DOHH2 (cell line): ENCODE data around the gene CCR4.
"Not testable (repeated sequence)": the region's sequence is repeated elsewhere in the genome, so short reads cannot be mapped to it uniquely, and the experiment has no call there.

Source experiments
- CTCF ChIP-seq: fragments of 200-600 bp; sonication (generic); IDR thresholded peaks from one replicate; pipeline ENCODE4 v1.5.1; 2014; ENCODE audit warnings: antibody characterized with exemption, mild to moderate bottlenecking, low read depth, low read length; ENCODE audit not compliant: poor library complexity, severe bottlenecking
- EZH2phosphoT487 ChIP-seq: fragments of 200-600 bp; sonication (generic); IDR thresholded peaks from 2 replicates; pipeline ENCODE4 v1.6.1; 2017; ENCODE audit warnings: borderline replicate concordance, mild to moderate bottlenecking, antibody characterized with exemption, low read length, moderate library complexity, mixed read lengths

GRCh38 chr3:32939531-32940284 lies 11.7 kb upstream of the CCR4 start:
- TF ChIP-seq CTCF, EZH2phosphoT487: not testable (repeated sequence)
